PC-9 (cell line): ENCODE measurements around the gene CPEB3. TPM values are rescaled to one million over a fixed set of nuclear protein-coding genes. Genes with fewer than 3 reads are reported as not detected.
"Not testable (repeated sequence)": the region's sequence is repeated elsewhere in the genome, so short reads cannot be mapped to it uniquely, and the experiment has no call there.

ENCODE experiments used
- Bru-seq: library from RNA; stranded (reverse); fragments of 400-500 nt; gene quantifications from one replicate; lab custom pipeline; 2021; lab: Mats Ljungman, UMichigan
- BruChase-seq, 2 experiments: library from RNA; stranded (reverse); fragments of 400-500 nt; gene quantifications; one replicate each; lab custom pipeline; 2021; lab: Mats Ljungman, UMichigan
- BruUV-seq: library from RNA; stranded (reverse); fragments of 400-500 nt; replicated peaks from 2 replicates; lab custom pipeline; 2021; lab: Mats Ljungman, UMichigan
- CTCF ChIA-PET: fragments of 300-600 bp; sonication (Branson Sonifier 250); formaldehyde crosslinking; loops from one replicate; lab custom pipeline; 2022; ENCODE audit warnings: antibody characterized with exemption; lab: Charles Lee
- POLR2A ChIA-PET: fragments of 300-600 bp; sonication (Branson Sonifier 250); formaldehyde crosslinking; loops from one replicate; lab custom pipeline; 2022; ENCODE audit warnings: antibody characterized with exemption; ENCODE audit not compliant: unreplicated experiment; lab: Charles Lee
- DNase-seq, 2 experiments: peaks; one replicate each; pipeline versions ENCODE4 v3.0.0 to v3.0.0-alpha.2; 2015 to 2022; ENCODE audit warnings: mixed read lengths in 1 of 2
- H2AFZ ChIP-seq: fragments of 200-600 bp; sonication (generic); 2 replicates; pipeline ENCODE4 v1.8.1; 2017; ENCODE audit warnings: antibody characterized with exemption
- H3F3A ChIP-seq: fragments of 200-600 bp; sonication (generic); 2 replicates; pipeline ENCODE4 v1.8.1; 2017; ENCODE audit warnings: antibody characterized with exemption, mild to moderate bottlenecking, low read depth; ENCODE audit not compliant: insufficient read depth
- H3K27ac ChIP-seq: fragments of 200-600 bp; sonication (generic); 2 replicates; pipeline ENCODE4 v1.6.1; 2016; ENCODE audit warnings: mixed run types
- H3K27me3 ChIP-seq: fragments of 200-600 bp; sonication (generic); 2 replicates; pipeline ENCODE4 v1.6.1; 2016; ENCODE audit warnings: low read depth, mixed run types; ENCODE audit not compliant: insufficient read depth
- H3K36me3 ChIP-seq: fragments of 200-600 bp; sonication (generic); 2 replicates; pipeline ENCODE4 v1.6.1; 2016; ENCODE audit warnings: low read depth, mixed run types
- H3K4me1 ChIP-seq: fragments of 200-600 bp; sonication (generic); replicated peaks from 2 replicates; pipeline ENCODE4 v1.6.1; 2016; ENCODE audit warnings: mixed run types; ENCODE audit not compliant: insufficient read depth
- H3K4me2 ChIP-seq: fragments of 200-600 bp; sonication (generic); 2 replicates; pipeline ENCODE4 v1.6.1; 2017; ENCODE audit warnings: mixed run types
- H3K4me3 ChIP-seq: fragments of 200-600 bp; sonication (generic); 2 replicates; pipeline ENCODE4 v1.6.1; 2016; ENCODE audit warnings: mixed run types
- H3K79me2 ChIP-seq: fragments of 200-600 bp; sonication (generic); 2 replicates; pipeline ENCODE4 v1.6.1; 2017; ENCODE audit warnings: low read depth, mixed run types
- H3K9me2 ChIP-seq: fragments of 200-600 bp; sonication (generic); 2 replicates; pipeline ENCODE4 v1.8.1; 2017; ENCODE audit warnings: mild to moderate bottlenecking; ENCODE audit not compliant: insufficient read depth
- H3K9me3 ChIP-seq: fragments of 200-600 bp; sonication (generic); 2 replicates; pipeline ENCODE4 v1.8.1; 2016; ENCODE audit warnings: low read depth; ENCODE audit not compliant: insufficient read depth
- H4K20me1 ChIP-seq: fragments of 200-600 bp; sonication (generic); 2 replicates; pipeline ENCODE4 v1.8.1; 2017; ENCODE audit not compliant: insufficient read depth
- EZH2 ChIP-seq: fragments of 200-600 bp; sonication (generic); IDR thresholded peaks from 2 replicates; pipeline ENCODE4 v1.8.0; 2017; ENCODE audit warnings: antibody characterized with exemption, low read depth
- intact Hi-C: fragments of 100-400 bp; cut with micrococcal nuclease; formaldehyde crosslinking; loops from one replicate; pipeline ENCODE4 v1.10.0; 2022; ENCODE audit not compliant: unreplicated experiment
- long read RNA-seq: library from polyadenylated mRNA; stranded (forward); transcript quantifications from one replicate; pipeline ENCODE4 v2.0.0, GENCODE V29; 2022
- total RNA-seq: library from RNA; stranded (reverse); gene quantifications from 2 replicates; pipeline ENCODE4 v1.2.3, GENCODE V29; 2021
- TF ChIP-seq, protein P1 (sequence below): fragments of 200-600 bp; sonication (generic); conservative IDR thresholded peaks from 2 replicates; pipeline ENCODE4 v1.6.1; 2017; ENCODE audit warnings: mixed run types, antibody characterized with exemption, mild to moderate bottlenecking, moderate library complexity

CPEB3 gene
- total RNA-seq: 1.1 and 1.4 TPM in 2 replicates
- percentile 53 among the genes with signal in this experiment for Bru-seq, nascent RNA
- percentile 49 among the genes with signal in this experiment for BruChase-seq, experiment 1, labeled RNA remaining after a 2-hour chase
- percentile 34 among the genes with signal in this experiment for BruChase-seq, experiment 2, labeled RNA remaining after a 6-hour chase
- long read RNA-seq, partial matches to known transcripts: 0 of 4 reads
- long read RNA-seq, other reads (novel, unspliced or antisense): 4 of 4 reads

DNA sequence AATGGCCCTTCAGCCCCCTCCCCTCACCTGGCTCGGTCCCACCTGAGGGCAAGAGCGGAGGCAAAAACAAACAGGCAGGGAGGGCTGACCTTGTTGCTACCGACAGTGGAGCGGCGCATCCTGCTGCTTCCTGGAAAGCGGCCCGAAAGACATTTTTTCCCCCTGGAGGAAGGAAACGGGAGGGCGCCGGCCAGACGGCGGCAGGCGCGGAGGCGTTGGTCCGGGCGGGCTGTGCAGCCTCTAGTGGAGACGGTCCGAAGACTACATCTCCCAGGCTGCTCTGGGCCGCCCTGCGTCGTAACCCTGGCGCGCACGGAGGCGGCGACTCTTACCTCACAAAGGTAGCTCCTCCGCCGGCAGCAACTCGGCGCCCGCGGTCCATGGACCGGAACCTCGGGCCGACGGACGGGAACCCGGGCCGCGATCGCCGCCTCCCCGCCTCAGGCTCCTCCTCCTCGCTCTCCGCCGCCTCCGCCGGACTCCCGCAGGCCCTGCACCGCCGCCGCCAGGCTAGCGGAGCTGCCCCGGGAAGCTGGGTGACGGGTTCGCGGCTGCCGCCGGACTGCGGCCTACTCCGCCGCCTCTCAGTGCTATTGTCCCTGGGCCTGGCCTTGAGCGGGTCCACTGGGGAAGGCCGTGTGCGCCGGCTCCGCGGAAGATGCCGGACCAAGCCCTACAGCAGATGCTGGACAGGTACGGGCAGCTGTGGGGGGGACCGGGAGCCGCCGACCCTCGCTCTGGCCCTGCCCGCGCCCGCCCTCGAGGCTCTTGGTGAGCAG is at the start of gene CPEB3, which contains the start of gene MARCHF5:
Gene CPEB3, minus strand, starts transcription at position 242 of the 779 bp plus-strand sequence. CDS start 50,728 bp downstream, outside the sequence.
Gene MARCHF5, plus strand, starts transcription at position 331 of the 779 bp plus-strand sequence. Its CDS starts 328 bp downstream, at position 659.
- Histone ChIP-seq H3K9me2 (no peaks in the 10 kb centered on the region), H4K20me1 (no peaks in the 10 kb centered on the region; the same call in 1 of the 2 replicates), H3F3A (peaks cover 4% of the 10 kb centered on the region; the same call in 1 of the 2 replicates), H3K27me3 (no peaks in the 10 kb centered on the region), H3K9me3 (no peaks in the 10 kb centered on the region), H2AFZ (peak within 1 kb of the TSS; percentile 96), H3K4me3 (peak within 1 kb of the TSS; percentile 89), H3K36me3 (no peaks in the 10 kb centered on the region), H3K27ac (peak within 1 kb of the TSS; percentile 59), H3K4me2 (peak within 1 kb of the TSS; percentile 83), H3K79me2 (peaks cover 41% of the 10 kb centered on the region), H3K4me1 (peaks cover 8% of the 10 kb centered on the region)
- TF ChIP-seq, protein P1, sequence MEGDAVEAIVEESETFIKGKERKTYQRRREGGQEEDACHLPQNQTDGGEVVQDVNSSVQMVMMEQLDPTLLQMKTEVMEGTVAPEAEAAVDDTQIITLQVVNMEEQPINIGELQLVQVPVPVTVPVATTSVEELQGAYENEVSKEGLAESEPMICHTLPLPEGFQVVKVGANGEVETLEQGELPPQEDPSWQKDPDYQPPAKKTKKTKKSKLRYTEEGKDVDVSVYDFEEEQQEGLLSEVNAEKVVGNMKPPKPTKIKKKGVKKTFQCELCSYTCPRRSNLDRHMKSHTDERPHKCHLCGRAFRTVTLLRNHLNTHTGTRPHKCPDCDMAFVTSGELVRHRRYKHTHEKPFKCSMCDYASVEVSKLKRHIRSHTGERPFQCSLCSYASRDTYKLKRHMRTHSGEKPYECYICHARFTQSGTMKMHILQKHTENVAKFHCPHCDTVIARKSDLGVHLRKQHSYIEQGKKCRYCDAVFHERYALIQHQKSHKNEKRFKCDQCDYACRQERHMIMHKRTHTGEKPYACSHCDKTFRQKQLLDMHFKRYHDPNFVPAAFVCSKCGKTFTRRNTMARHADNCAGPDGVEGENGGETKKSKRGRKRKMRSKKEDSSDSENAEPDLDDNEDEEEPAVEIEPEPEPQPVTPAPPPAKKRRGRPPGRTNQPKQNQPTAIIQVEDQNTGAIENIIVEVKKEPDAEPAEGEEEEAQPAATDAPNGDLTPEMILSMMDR: peak; percentile 57
- no peak for TF ChIP-seq EZH2
- ChIA-PET POLR2A (interaction anchor here (0.6 to 0.7 kb wide), 2 partner anchors 50 to 979 kb away, joined by 3 read pairs; no protein-coding TSS in a partner anchor), CTCF (interaction anchor here (0.6 to 0.7 kb wide), 5 partner anchors 27 to 280 kb away, joined by 3 to 17 read pairs (median 5); no protein-coding TSS in a partner anchor)
- peak; percentile 81 to 90 for DNase-seq
- BruUV-seq: TSS peak; percentile 58
- intact Hi-C loops: loop anchor here (1.0 to 2.0 kb wide), 2 partner anchors 50 to 204 kb away; no protein-coding TSS in a partner anchor

DNA sequence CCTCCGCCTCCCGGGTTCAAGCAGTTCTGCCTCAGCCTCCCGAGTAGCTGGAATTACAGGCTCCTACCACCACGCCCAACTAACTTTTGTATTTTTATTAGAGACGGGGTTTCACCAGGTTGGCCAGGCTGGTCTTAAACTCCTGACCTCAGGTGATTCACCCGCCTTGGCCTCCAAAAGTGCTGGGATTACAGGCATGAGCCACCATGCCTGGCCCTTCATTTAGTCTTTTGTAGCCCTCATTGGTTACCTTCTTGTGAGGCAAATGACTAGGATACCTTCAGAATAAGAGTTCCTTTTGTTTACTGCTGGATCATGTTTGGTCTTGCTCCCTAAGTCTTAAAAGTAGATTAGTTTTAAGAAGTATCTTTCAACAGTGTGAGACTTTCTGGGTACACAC is 39.0 kb upstream of the CPEB3 start:
- H3K9me2 ChIP-seq, CTCF ChIA-PET, H4K20me1 ChIP-seq, BruUV-seq, H3K27me3 ChIP-seq, H2AFZ ChIP-seq, H3K9me3 ChIP-seq, H3K4me3 ChIP-seq, intact Hi-C loops, H3K36me3 ChIP-seq: not testable (repeated sequence)
- Histone ChIP-seq H3K27ac (peak overlapping the region; percentile 94), H3K79me2 (peaks cover 27% of the 10 kb centered on the region), H3K4me1 (peaks cover 55% of the 10 kb centered on the region), H3F3A (peaks cover 38% of the 10 kb centered on the region), H3K4me2 (peak overlapping the region; percentile 55)
- POLR2A ChIA-PET: interaction anchor here (0.6 kb wide), 1 partner anchor 82 kb away, joined by 5 read pairs; no protein-coding TSS in a partner anchor
- peak; percentile 24 to 79 for DNase-seq

DNA sequence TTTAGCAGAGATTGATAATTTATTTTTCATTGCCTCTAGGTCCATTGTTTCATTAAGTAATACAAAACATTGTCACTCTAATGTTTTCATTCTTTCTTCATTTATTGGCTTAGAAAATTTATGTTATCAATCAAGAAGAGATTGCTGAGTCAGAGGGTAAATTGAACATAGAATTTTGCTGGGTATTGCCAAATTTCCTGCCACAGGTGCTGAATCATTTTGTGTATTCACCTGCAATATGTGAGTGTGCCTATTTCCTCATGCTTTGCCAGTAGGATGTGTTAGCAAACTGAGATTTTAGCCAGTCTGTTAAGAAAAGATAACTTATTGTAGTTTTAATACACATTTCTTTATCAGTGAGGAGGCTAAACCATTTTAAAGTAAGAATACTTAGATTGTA is 38.1 kb upstream of the CPEB3 start:
- Histone ChIP-seq H3K4me3 (no peak overlapping the region; the same call in 1 of the 2 replicates), H3K4me2 (peak overlapping the region; percentile 55; the same call in 1 of the 2 replicates), H3K9me2 (no peaks in the 10 kb centered on the region), H3K9me3 (no peaks in the 10 kb centered on the region), H3K79me2 (peaks cover 31% of the 10 kb centered on the region), H4K20me1 (no peaks in the 10 kb centered on the region), H3K27ac (peak overlapping the region; percentile 94), H3K27me3 (no peaks in the 10 kb centered on the region), H3K4me1 (peaks cover 55% of the 10 kb centered on the region), H3F3A (peaks cover 38% of the 10 kb centered on the region), H2AFZ (no peak overlapping the region), H3K36me3 (no peaks in the 10 kb centered on the region)
- TF ChIP-seq, protein P1: no peak
- TF ChIP-seq EZH2: no peak
- CTCF ChIA-PET: no interaction called here
- POLR2A ChIA-PET: no interaction called here
- no TSS peak for BruUV-seq
- DNase-seq: peak in 1 of 2 experiments; percentile 77
- intact Hi-C loops: no loop called here
